ENCODE data around the gene ASTN2. TPM values are rescaled to one million over a fixed set of nuclear protein-coding genes. Genes with fewer than 3 reads are reported as not detected.
"Not testable (repeated sequence)": the region's sequence is repeated elsewhere in the genome, so short reads cannot be mapped to it uniquely, and the experiment has no call there.

ASTN2 gene
- total RNA-seq, 1 donor from 2014 or later, result 29.0 TPM

DNA sequence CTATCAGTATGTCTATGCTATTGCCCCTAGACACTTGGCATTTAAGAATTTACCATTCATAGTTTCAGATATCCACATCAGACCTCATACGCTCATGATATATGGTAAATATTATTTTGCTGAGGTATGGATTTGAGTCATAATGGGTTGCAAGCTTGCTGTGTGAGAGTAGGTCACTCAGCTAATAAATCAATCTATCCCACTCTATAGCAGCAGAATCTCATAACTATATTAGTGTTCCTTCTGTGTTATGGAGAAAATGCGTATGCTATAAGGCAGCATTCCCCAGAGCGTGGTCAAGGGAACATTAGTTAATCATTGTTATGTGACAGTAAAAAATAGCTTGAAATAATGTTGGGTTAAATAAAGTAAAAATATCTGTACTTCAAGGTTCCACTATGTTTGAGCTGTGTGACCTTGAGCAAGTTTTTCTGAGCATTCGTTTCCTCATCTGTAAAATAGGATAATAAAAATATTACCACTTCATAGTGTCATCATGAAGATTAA, 720.0 kb downstream of the ASTN2 start:
- Mint-ChIP-seq H3K36me3 (ENCODE audit: insufficient read depth) (peaks cover 12% of the 10 kb centered on the region), H3K27me3 (no peaks in the 10 kb centered on the region), H3K4me1 (ENCODE audit: low read depth) (peaks cover 10% of the 10 kb centered on the region), H3K4me3 (ENCODE audit: low read depth) (no peak overlapping the region), H3K9me3 (ENCODE audit: low read depth) (no peaks in the 10 kb centered on the region), H3K27ac (no peak overlapping the region)
- TF ChIP-seq, protein P1, sequence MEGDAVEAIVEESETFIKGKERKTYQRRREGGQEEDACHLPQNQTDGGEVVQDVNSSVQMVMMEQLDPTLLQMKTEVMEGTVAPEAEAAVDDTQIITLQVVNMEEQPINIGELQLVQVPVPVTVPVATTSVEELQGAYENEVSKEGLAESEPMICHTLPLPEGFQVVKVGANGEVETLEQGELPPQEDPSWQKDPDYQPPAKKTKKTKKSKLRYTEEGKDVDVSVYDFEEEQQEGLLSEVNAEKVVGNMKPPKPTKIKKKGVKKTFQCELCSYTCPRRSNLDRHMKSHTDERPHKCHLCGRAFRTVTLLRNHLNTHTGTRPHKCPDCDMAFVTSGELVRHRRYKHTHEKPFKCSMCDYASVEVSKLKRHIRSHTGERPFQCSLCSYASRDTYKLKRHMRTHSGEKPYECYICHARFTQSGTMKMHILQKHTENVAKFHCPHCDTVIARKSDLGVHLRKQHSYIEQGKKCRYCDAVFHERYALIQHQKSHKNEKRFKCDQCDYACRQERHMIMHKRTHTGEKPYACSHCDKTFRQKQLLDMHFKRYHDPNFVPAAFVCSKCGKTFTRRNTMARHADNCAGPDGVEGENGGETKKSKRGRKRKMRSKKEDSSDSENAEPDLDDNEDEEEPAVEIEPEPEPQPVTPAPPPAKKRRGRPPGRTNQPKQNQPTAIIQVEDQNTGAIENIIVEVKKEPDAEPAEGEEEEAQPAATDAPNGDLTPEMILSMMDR (IDR thresholded peaks at IDR 0.05; ENCODE audit: unreplicated experiment), result no peak
- no peak for DNase-seq (ENCODE audit: low spot score, unreplicated experiment)

DNA sequence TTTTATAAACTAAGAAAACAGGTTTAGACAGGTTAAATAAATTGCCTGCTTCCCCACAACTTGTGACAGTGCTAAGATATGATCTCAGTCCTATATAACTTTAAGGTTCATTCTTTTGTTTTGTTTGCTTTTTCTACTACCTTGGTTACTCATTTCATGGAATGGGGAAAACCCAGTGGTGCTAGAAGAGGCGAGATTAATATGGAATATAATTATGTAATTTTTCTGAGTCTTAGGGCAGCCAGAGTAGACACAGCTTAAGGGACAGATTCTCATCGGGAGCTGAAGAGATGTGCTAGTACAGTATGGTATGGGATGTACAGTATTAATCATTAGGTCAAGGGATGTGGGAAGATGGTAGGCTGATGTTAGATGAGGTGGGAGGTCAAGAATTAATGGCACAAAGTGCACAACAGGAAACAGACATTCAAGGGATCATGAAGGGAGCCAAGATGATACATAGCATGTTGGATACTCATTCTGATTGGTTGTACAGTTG, 721.6 kb downstream of the ASTN2 start:
- Mint-ChIP-seq H3K9me3 (ENCODE audit: low read depth) (no peaks in the 10 kb centered on the region), H3K27ac (no peak overlapping the region), H3K36me3 (ENCODE audit: insufficient read depth) (peaks cover 9% of the 10 kb centered on the region), H3K27me3 (no peaks in the 10 kb centered on the region), H3K4me1 (ENCODE audit: low read depth) (peaks cover 13% of the 10 kb centered on the region), H3K4me3 (ENCODE audit: low read depth) (no peak overlapping the region)
- no peak for DNase-seq (ENCODE audit: low spot score, unreplicated experiment)
- TF ChIP-seq, protein P1 (IDR thresholded peaks at IDR 0.05; ENCODE audit: unreplicated experiment), result no peak

DNA sequence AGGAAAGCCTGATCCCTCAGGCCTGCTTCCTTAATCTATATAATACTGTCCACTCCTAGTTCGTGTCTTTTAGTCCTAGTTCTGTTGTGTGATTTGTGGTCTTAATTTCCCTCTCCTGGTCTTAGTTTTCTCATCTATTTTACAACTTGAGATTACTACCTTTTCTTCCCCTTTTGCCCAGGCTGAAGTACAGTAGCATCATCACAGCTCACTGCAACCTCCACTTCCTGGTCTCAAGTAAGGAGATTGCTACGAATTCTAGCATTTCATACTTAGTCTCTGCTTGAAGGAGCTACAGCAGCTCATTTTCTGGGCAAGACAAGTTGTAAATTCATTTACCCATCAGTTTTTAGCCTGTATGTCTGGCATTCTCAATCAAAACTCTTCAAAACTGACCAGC, 722.2 kb downstream of the ASTN2 start:
- DNase-seq (ENCODE audit: low spot score, unreplicated experiment), result no peak
- no peaks in the 10 kb centered on the region for H3K9me3 Mint-ChIP-seq (ENCODE audit: low read depth)
- TF ChIP-seq, protein P1 (IDR thresholded peaks at IDR 0.05; ENCODE audit: unreplicated experiment), result no peak
- no peak overlapping the region for H3K4me3 Mint-ChIP-seq (ENCODE audit: low read depth)
- no peak overlapping the region for H3K27ac Mint-ChIP-seq
- peaks cover 4% of the 10 kb centered on the region for H3K36me3 Mint-ChIP-seq (ENCODE audit: insufficient read depth)
- peaks cover 19% of the 10 kb centered on the region for H3K4me1 Mint-ChIP-seq (ENCODE audit: low read depth)
- no peaks in the 10 kb centered on the region for H3K27me3 Mint-ChIP-seq

DNA sequence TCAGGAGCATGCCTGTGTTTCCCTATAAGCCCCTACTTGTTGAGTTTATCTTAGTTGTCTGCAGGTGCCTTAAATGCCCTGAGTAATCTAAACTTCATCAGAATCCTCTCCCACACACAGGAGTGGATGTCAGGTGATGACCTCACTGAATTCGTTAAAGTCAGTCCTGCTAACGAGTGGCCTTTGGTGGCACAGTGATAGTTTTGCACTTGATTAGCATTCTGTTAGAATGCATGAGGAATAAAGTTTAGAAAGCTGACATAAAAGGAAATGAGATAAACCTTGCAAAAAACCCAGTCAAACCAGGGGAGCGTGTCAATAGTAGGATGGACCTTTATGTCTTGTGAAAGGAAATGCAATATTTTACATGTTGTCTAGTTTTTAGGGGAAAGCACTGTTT, 723.2 kb downstream of the ASTN2 start:
- Mint-ChIP-seq H3K4me1 (ENCODE audit: low read depth) (peaks cover 21% of the 10 kb centered on the region), H3K4me3 (ENCODE audit: low read depth) (no peak overlapping the region), H3K9me3 (ENCODE audit: low read depth) (no peaks in the 10 kb centered on the region), H3K36me3 (ENCODE audit: insufficient read depth) (peaks cover 3% of the 10 kb centered on the region), H3K27ac (no peak overlapping the region), H3K27me3 (no peaks in the 10 kb centered on the region)
- TF ChIP-seq, protein P1 (IDR thresholded peaks at IDR 0.05; ENCODE audit: unreplicated experiment), result no peak
- DNase-seq (ENCODE audit: low spot score, unreplicated experiment), result no peak

DNA sequence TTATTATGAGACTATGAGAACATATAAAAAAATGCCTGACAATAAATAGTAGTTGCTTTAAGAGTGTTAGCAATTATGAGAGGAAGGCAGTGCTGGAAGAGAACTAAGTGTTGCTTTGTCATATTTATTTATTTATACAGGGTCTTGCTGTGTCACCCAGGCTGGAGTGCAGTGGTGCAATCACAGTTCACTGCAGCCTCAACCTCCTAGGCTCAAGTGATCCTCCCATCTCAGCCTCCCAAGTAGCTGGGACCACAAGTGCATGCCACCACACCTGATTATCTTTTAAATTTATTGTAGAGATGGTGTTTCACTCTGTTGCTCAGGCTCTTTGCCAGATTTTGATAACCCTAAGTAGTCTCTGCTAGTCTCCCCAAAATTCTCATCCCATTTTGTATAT, 724.1 kb downstream of the ASTN2 start:
- H3K4me1 Mint-ChIP-seq (ENCODE audit: low read depth), result peaks cover 26% of the 10 kb centered on the region
- H3K27me3 Mint-ChIP-seq; H3K27ac Mint-ChIP-seq; DNase-seq (ENCODE audit: low spot score, unreplicated experiment); H3K9me3 Mint-ChIP-seq (ENCODE audit: low read depth); H3K36me3 Mint-ChIP-seq (ENCODE audit: insufficient read depth); H3K4me3 Mint-ChIP-seq (ENCODE audit: low read depth): not testable (repeated sequence)

DNA sequence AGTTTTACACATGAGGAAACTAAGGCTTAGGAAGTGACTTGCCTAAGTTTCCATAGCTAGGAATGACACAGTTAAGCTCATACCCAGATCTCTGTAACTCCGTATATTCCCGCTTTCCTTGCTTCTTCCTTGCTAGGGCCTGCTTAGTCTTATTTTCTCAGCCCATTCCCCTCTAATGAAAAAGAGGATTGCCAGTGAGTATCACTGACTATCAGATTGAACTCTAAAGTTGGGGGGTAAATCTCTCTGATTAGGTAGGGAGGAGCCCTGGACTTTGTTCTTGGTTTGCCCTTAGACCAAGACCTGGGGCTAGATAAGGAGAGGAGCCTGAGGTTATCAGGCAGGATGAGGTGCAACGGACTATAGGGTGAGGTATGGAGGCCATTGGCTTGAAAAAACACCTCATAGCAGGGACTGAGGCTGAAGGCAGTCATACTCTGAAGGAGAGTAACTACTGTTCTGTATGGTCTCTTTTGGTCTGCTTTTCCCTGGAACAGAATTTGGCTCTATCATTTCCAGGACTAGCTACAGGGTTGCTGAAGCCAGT, 725.3 kb downstream of the ASTN2 start:
- no peak for DNase-seq (ENCODE audit: low spot score, unreplicated experiment)
- Mint-ChIP-seq H3K4me3 (ENCODE audit: low read depth) (no peak overlapping the region), H3K4me1 (ENCODE audit: low read depth) (peaks cover 26% of the 10 kb centered on the region), H3K9me3 (ENCODE audit: low read depth) (peaks cover 2% of the 10 kb centered on the region), H3K36me3 (ENCODE audit: insufficient read depth) (peaks cover 4% of the 10 kb centered on the region), H3K27ac (no peak overlapping the region), H3K27me3 (no peaks in the 10 kb centered on the region)
- TF ChIP-seq, protein P1 (IDR thresholded peaks at IDR 0.05; ENCODE audit: unreplicated experiment), result no peak

All from progenitor cell of endocrine pancreas (in vitro differentiated cells).